Muscle of arm (tissue), 14 donors: ENCODE data around the gene FGB. TPM values are rescaled to one million over a fixed set of nuclear protein-coding genes. Genes with fewer than 3 reads are reported as not detected.

Source experiments
- DNase-seq: peaks from one replicate; pipeline ENCODE4 v3.0.0-alpha.2; 2013
- long read RNA-seq, 11 donors: transcript quantifications; one replicate each; lab custom pipeline, GENCODE V29; 2026
- polyA plus RNA-seq, 12 donors: library from polyadenylated mRNA; unstranded; fragments of 120-200 nt; gene quantifications; one replicate each; pipeline ENCODE4 v1.2.1, GENCODE V29; 2013; ENCODE audit not compliant: insufficient read length in 12 of 12

The FGB gene
- polyA plus RNA-seq: 10 to 100 TPM in 1 of 12 donors, 1 to 10 TPM in 3, under 1 TPM in 4, not detected in 4; 0.15 to 37.5 (median 1.8) TPM
- long read RNA-seq, donor 1, transcript FGB-201 (8 exons, 1,975 nt): major isoform, 7 of 21 reads
- long read RNA-seq, donor 1, partial matches to known transcripts: 12 of 21 reads
- long read RNA-seq, donor 1, other reads (novel, unspliced or antisense): 0 of 21 reads
- long read RNA-seq, donor 2: 0 reads
- long read RNA-seq, donor 3: 0 reads
- long read RNA-seq, donor 4: 0 reads
- long read RNA-seq, donor 5: 0 reads
- long read RNA-seq, donor 6: 0 reads
- long read RNA-seq, donor 7: 0 reads
- long read RNA-seq, donor 8: 0 reads
- long read RNA-seq, donor 9: 0 reads
- long read RNA-seq, donor 10, partial matches to known transcripts: 0 of 1 reads
- long read RNA-seq, donor 10, other reads (novel, unspliced or antisense): 0 of 1 reads
- long read RNA-seq, donor 11: 0 reads

- no peak for DNase-seq
These were observed at the start of gene FGB for GRCh38 chr4:154562697-154563254. FGB (plus strand) TSS chr4:154563011; CDS start chr4:154563019, 8 bp downstream.

DNA sequence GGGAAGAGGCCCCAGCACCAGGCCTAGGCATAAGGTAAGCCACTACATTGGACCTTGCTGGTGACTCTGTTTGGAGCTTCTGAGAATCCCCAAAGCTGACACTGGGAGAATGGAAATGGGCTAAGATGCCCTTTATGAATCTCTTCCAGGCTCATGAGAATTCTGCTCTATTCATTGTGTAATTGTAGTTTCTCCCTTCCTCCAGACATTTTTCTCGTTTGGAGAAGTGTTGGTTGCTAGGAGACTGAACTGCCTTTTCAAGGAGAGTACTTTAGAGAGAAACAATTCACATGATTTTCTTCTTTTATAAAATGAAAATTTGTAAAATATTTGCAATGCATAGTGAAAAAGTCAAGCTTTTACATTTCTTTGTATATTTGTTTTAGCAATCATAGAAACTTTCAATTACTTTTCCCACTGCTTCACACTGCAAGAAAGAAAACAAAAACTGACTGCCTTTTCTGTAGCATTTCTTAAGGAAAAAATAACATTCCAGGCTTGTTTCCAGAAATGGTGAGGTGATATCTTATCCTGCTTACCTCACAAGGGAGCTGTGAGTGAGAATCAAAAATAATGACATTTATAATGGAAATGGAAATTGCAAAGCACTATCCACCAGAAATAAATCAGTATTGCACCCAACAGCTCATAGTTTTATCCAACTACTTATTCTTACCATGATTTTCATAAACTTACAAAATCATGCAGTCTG lies 46.3 kb upstream of the FGB start:
- DNase-seq: no peak

DNA sequence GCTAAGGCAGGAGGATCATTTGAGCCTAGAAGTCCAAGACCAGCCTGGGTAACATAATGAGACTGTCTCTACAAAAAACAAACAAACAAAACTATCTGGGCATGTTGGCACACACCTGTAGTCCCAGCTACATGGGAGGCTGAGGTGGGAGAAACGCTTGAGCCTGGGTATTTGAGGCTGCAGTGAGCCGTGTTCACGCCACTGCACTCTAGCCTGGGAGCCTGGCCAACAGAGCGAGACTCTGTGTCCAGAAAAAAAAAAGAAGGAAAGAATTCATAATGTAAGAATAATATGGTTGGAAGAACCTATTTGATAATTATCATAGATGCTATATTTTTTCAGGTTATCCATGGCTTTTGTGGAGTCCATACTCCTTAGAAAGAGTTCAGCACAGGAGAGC lies 45.2 kb upstream of the FGB start:
- DNase-seq: no peak

DNA sequence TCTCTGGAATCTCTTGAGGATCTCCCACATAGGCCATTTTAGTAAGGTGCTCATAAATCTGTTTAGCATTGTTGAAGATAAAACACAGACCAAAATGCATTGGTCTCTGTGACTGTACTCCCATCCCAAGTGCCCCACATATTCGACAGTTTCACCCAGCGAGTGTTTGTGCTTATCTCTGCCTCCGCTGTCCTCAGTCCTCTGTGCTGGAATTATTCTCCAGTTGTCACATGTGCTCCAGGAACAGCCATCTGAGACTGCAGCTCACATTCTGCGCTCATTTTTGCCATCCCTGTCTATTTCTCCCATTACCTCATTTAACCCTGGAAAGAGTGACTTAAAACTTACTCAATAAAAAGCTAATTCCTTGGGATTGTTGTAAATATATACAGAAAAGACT lies 43.6 kb upstream of the FGB start:
- no peak for DNase-seq

DNA sequence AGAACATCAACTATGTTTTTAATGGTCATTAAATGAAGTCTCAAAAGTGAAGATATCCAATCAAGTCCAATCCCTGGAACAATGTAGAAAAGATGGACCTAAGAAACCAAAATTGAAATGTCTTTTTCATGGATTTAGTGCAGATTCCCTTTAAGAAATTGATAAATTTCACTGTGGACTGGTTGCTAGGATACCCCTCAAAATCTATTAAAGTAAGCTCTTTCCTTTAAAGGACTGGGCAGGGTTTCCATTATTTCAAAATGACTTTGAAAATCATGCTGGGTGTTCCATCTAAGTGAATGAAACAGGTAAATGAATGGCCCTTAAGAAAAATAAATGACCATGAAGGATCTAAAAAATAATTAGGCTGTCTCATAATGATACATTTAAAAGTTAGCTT lies 41.2 kb upstream of the FGB start:
- no peak for DNase-seq

- DNase-seq: no peak
These were observed 36.7 kb upstream of the FGB start for GRCh38 chr4:154526151-154526550.

DNA sequence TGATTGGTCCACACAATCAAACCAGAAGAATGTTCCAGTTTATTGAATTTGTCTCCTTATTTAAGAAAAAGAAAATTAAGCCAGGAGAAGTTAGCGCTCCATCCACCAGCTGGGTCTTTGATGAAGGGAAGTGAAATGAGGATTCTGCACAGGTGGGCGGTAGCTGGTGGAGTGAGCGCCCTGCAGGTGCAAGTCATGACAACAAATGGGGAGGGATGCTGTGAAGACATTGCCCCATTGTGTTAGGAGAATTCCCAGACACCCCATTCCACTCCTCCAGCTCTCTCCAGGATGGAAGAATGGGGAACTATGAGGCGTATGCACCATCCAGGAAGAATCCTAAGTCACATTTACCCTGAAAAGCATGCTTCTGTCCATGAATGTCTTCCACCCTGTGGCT lies 35.5 kb upstream of the FGB start:
- no peak for DNase-seq

- DNase-seq: no peak
These were observed 33.9 kb upstream of the FGB start for GRCh38 chr4:154528869-154529268.

DNA sequence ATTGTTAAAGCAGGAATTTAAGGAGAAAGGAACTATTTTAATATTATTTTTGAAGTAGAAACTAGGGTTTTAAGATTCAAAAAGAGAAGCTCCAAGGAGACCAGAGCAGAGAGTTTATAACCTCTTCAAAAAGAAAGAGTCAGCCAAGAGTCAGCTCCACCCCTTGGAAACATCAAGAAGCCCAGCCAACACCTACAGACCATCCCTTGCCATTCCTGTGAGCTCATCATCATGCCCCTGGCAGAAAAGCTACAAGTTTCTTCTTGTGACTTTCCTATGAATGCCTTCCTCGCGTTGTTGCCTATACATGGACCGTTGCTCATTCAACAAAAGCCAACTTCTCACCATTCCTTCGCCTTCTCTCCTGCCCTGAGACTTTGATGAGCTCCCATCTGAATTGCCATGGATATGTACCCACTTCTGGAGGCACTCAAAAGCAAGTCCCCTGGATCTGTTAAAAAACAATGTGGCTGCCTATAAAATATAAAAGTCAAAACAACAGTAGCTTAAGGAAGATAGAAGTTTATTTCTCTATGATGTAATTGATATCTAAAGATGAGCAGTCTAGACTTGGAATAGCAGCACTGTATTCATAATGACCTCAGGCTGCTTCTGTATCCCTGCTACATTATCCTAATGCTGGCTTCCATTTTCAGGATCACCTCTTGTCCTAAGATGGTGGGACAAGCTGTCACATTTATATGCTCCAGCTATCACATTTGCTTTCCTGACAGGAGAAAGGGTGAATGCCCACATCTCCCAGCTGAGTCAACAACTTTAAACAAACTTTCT lies 32.9 kb upstream of the FGB start:
- DNase-seq: no peak

DNA sequence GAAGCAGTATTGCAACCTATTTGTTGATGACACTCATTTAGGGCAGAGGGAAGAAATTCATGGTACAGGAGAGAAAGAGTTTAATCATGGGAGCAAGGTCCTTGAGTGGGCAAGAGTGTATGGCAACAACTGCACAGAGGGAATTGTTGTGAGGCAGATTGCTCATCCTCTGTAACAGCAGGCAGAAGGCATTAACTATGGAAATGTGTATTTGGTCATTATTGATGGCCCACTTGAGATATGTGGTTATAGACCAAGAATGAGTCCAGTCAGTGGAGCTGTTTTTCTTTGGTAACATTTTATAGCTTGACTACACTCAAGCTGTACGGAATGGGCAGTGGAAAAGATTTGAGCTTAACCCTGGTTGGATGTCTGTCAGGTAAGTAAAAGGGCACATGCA lies 28.5 kb upstream of the FGB start:
- DNase-seq: no peak

DNA sequence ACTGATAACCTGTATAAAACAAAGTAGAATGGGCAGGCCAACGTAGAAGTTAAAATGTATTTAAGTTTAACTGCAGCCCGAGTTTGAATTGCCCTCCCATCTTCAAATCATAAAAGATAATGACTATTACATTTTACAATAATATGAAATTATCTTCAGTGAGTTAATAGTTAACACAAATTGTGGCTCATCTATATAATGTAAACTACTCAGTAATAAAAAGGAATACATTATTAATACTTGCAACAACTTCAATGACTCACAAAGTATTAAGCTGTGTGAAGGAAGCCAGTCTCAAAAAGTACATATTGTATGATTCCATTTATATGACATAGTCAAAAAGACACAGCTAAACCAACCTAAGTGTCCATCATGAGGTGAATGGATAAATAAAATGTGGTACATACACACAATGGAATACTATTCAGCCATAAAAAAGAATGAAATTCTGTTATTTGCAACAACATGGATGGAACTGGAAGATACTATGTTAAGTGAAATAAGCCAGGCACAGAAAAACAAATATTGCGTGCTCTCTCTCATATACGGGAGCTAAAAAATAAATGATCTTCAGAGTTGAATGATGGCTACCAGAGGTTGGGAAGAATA lies 20.4 kb upstream of the FGB start:
- DNase-seq: no peak

- no peak for DNase-seq
These were observed 17.1 kb upstream of the FGB start for GRCh38 chr4:154545689-154546088.

DNA sequence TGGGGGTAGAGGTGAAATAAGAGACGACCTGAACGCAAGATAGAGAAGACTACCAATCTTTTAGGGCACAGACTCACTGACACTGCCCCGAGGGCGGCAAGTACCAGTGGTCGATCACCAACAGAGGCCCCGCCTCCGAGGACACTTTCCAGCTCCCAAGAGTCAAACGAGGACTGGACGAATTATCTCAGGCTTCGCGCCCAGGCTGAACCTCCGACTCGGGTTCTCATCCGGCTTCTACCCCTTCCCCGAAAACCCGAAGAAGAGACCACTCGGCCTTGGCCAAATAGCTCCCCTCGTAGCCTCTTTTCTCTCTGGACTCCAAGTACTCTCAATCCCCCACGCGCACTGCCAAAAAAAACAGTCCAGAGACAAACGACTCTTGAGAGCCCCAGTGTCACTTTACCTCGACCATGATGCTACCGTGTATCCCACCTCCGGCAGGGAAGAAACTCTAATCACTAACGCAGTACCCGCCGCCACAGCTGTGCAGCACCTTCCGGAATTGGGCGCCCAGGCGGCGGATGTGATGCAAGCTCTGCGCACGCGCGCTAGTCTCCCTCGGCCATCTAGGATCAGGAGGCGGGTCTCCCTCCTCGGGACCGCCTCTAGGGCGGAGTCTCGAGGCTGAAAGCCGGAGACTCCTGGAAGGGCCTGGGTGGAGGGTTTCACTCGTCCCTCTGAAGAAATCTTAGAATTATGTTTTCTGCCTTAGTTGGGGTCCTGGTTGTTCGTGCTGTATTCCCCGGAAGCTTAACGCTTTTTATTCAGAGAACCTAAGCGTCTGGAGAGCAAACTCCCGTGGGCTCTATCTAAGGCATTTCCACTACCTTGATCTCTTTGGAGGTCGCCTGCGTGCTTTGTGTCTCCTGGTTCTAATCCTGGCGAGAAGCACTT lies 12.7 kb upstream of the FGB start, which contains the start of gene PLRG1:
Gene PLRG1, minus strand, starts transcription at position 507 of the 897 bp plus-strand sequence. Its CDS starts 92 bp downstream, at position 415.
- peak; percentile 99 for DNase-seq

GRCh38 chr4:154551872-154552686 lies 10.7 kb upstream of the FGB start:
- DNase-seq: peak; percentile 76

- no peak for DNase-seq
These were observed 3.7 kb upstream of the FGB start for GRCh38 chr4:154559141-154559493.

DNA sequence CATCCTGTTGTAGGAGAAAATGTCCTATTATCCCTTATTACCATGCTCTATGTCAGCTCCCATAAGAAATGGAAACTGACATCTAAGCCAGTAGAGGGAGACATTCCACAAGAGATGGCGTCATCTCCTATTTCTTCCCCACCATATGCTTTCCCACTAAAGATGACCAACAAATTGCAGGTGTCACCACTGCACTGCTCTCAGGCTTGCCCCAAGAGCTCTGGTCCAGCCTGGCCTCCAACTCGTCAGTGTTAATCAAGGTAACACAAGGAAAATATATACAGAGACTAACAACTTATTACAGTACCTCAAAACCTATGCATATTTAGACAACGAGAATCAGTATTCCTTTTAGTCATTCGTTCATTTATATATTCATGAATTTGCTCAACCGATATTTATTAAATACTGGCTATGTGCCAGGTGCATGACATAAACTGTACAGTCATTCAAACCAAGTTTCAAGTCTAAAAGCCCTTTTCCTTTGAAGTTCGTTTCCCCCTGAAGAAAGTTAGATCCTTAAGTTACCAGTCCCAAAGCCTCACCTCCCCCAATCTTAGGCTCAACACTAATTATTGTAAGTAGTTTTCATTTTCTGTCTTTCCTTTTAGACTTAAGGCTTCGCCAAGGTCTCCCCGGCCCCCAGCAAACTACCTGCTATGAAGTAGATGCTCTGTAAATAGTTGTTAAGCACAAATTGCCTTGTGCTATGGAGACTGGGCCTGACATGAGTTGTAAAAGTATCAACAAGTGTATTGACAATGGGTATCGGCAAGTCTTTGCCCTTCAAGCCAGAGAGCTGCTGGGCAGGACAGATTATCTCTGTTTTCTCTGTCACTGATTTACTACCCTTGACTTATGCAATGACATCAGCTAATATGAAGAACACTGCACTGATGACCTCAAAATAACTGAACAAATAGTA lies 3.1 kb upstream of the FGB start:
- DNase-seq: no peak

GRCh38 chr4:154560419-154560801 lies 2.4 kb upstream of the FGB start:
- no peak for DNase-seq

- DNase-seq: no peak
These were observed 2.0 kb upstream of the FGB start for GRCh38 chr4:154560824-154561231.
